ENCODE data around the gene SGCA.

DNA sequence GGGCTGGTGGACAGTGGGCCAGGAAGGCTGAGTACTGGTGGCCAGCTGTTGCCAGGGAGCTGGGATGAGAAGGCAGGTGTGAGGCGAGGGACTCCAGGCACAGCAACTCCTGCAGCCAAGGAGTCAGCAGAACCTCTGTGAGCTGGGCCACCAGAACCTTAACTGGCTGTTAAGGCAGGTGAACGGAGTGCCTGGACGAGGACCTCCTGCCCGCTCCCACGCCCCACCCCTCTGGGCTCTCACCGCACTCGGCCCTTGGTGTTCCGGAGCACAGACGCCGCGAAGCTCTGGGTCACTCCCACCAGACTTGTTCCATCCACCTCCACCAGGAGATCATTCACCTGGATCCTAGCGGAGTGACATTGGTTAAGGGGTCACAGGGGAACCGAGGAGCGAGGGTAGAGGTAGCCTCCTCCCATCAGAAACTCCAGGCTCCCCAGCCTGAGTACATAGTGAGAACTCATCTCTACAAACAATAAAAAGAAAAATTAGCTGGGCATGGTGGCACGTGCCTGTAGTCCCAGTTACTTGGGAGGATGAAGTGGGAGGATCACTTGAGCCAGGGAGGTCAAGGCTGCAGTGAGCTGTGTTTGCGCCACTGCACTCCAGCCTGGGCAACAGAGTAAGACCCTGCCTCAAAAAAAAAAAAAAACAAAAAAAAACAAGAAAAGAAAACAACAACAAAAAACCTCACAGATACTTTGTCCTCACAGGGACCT is 24.6 kb upstream of the SGCA start:
- TF ChIP-seq, protein P1, sequence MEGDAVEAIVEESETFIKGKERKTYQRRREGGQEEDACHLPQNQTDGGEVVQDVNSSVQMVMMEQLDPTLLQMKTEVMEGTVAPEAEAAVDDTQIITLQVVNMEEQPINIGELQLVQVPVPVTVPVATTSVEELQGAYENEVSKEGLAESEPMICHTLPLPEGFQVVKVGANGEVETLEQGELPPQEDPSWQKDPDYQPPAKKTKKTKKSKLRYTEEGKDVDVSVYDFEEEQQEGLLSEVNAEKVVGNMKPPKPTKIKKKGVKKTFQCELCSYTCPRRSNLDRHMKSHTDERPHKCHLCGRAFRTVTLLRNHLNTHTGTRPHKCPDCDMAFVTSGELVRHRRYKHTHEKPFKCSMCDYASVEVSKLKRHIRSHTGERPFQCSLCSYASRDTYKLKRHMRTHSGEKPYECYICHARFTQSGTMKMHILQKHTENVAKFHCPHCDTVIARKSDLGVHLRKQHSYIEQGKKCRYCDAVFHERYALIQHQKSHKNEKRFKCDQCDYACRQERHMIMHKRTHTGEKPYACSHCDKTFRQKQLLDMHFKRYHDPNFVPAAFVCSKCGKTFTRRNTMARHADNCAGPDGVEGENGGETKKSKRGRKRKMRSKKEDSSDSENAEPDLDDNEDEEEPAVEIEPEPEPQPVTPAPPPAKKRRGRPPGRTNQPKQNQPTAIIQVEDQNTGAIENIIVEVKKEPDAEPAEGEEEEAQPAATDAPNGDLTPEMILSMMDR (IDR thresholded peaks at IDR 0.05; ENCODE audit: low read length), result no peak
- no peak for TF ChIP-seq EZH2 (IDR thresholded peaks at IDR 0.05; ENCODE audit: borderline replicate concordance, low read length)
